ENCODE results near the gene METTL8.
"Not testable (repeated sequence)": the region's sequence is repeated elsewhere in the genome, so short reads cannot be mapped to it uniquely, and the experiment has no call there.

The METTL8 gene

GRCh38 chr2:171430516-171431410 lies 3.0 kb downstream of the METTL8 start:
- DNase-seq (ENCODE audit: low spot score), result no peak

- DNase-seq (ENCODE audit: low spot score), result not testable (repeated sequence)
Measured at GRCh38 chr2:171422710-171423495, 10.9 kb downstream of the METTL8 start.

- DNase-seq (ENCODE audit: low spot score), result no peak
Measured at GRCh38 chr2:171420728-171421563, 12.8 kb downstream of the METTL8 start.

- no peak for DNase-seq (ENCODE audit: low spot score)
Measured at GRCh38 chr2:171419333-171419732, 14.5 kb downstream of the METTL8 start.

- peak; percentile 81 for DNase-seq (ENCODE audit: low spot score)
Measured at GRCh38 chr2:171416009-171416926, 17.5 kb downstream of the METTL8 start.

- DNase-seq (ENCODE audit: low spot score), result not testable (repeated sequence)
Measured at GRCh38 chr2:171414645-171415044, 19.1 kb downstream of the METTL8 start.

- no peak for DNase-seq (ENCODE audit: low spot score)
Measured at GRCh38 chr2:171412571-171413175, 21.1 kb downstream of the METTL8 start.

- no peak for DNase-seq (ENCODE audit: low spot score)
Measured at GRCh38 chr2:171411791-171412483, 21.9 kb downstream of the METTL8 start.

GRCh38 chr2:171411214-171411613 lies 22.6 kb downstream of the METTL8 start:
- no peak for DNase-seq (ENCODE audit: low spot score)

GRCh38 chr2:171410624-171411023 lies 23.2 kb downstream of the METTL8 start:
- DNase-seq (ENCODE audit: low spot score), result no peak

GRCh38 chr2:171410101-171410500 lies 23.7 kb downstream of the METTL8 start:
- DNase-seq (ENCODE audit: low spot score), result no peak

- no peak for DNase-seq (ENCODE audit: low spot score)
Measured at GRCh38 chr2:171409436-171409971, 24.3 kb downstream of the METTL8 start.

GRCh38 chr2:171407676-171408044 lies 26.1 kb downstream of the METTL8 start:
- DNase-seq (ENCODE audit: low spot score), result no peak

- no peak for DNase-seq (ENCODE audit: low spot score)
Measured at GRCh38 chr2:171407030-171407675, 26.6 kb downstream of the METTL8 start.

GRCh38 chr2:171406044-171406443 lies 27.7 kb downstream of the METTL8 start:
- no peak for DNase-seq (ENCODE audit: low spot score)

- no peak for DNase-seq (ENCODE audit: low spot score)
Measured at GRCh38 chr2:171405546-171405945, 28.2 kb downstream of the METTL8 start.

- DNase-seq (ENCODE audit: low spot score), result no peak
Measured at GRCh38 chr2:171404719-171405118, 29.1 kb downstream of the METTL8 start.

GRCh38 chr2:171404261-171404660 lies 29.5 kb downstream of the METTL8 start:
- DNase-seq (ENCODE audit: low spot score), result no peak

Measured in SK-N-DZ (cell line).